Panc1 (cell line): ENCODE data around the gene SCG3. TPM values are rescaled to one million over a fixed set of nuclear protein-coding genes. Genes with fewer than 3 reads are reported as not detected.
A peak's percentile ranks its signal among the peaks of the same experiment; 100 is the strongest.

Experiments
- ATAC-seq: fragments of 200-7000 bp; cut with Tn5 transposase; 2 replicates; pipeline ENCODE4 v1.9.1; 2020; ENCODE audit warnings: mild to moderate bottlenecking, moderate library complexity
- Bru-seq: library from RNA; stranded (reverse); fragments of 400-500 nt; gene quantifications from one replicate; lab custom pipeline; 2021; lab: Mats Ljungman, UMichigan
- BruChase-seq, 2 experiments: library from RNA; stranded (reverse); fragments of 400-500 nt; gene quantifications; one replicate each; lab custom pipeline; 2021; lab: Mats Ljungman, UMichigan
- BruUV-seq: library from RNA; stranded (reverse); fragments of 400-500 nt; replicated peaks from 2 replicates; lab custom pipeline; 2021; lab: Mats Ljungman, UMichigan
- CTCF ChIA-PET: fragments of 300-600 bp; sonication (Branson Sonifier 250); formaldehyde crosslinking; loops from one replicate; lab custom pipeline; 2022; ENCODE audit warnings: antibody characterized with exemption; lab: Charles Lee
- POLR2A ChIA-PET: fragments of 300-600 bp; sonication (Branson Sonifier 250); formaldehyde crosslinking; loops from one replicate; lab custom pipeline; 2022; ENCODE audit warnings: antibody characterized with exemption; lab: Charles Lee
- DNase-seq: peaks from one replicate; pipeline ENCODE4 v3.0.0-alpha.2; 2010; ENCODE audit warnings: low read depth, low spot score
- H3K27ac ChIP-seq: 2 replicates; pipeline ENCODE4 v1.5.1; 2011; ENCODE audit warnings: mild to moderate bottlenecking, low read length, inconsistent platforms
- H3K27me3 ChIP-seq: fragments of 200-500 bp; sonication (Bioruptor generic); 2 replicates; pipeline ENCODE4 v1.6.0; 2014; ENCODE audit warnings: low read length, inconsistent platforms; ENCODE audit not compliant: control insufficient read depth, insufficient read depth
- H3K36me3 ChIP-seq: fragments of 200-500 bp; sonication (Bioruptor generic); 2 replicates; pipeline ENCODE4 v1.5.1; 2014; ENCODE audit warnings: inconsistent platforms, mild to moderate bottlenecking, low read length, moderate library complexity; ENCODE audit not compliant: control insufficient read depth, insufficient read depth
- H3K4me1 ChIP-seq: 2 replicates; pipeline ENCODE4 v1.5.1; 2011; ENCODE audit warnings: inconsistent platforms, mild to moderate bottlenecking, low read length, moderate library complexity; ENCODE audit not compliant: control insufficient read depth, insufficient read depth
- H3K4me3 ChIP-seq, 2 experiments: 2 replicates each; pipeline ENCODE4 v1.5.1; 2011 to 2012; ENCODE audit warnings: low read depth in 2 of 2, low read length in 2 of 2, mild to moderate bottlenecking in 2 of 2, inconsistent platforms in 1 of 2, moderate library complexity in 1 of 2
- H3K9me3 ChIP-seq: fragments of 200-500 bp; sonication (Bioruptor generic); 2 replicates; pipeline ENCODE4 v1.5.1; 2014; ENCODE audit warnings: low read depth, mild to moderate bottlenecking, inconsistent platforms, low read length, moderate library complexity; ENCODE audit not compliant: control insufficient read depth, insufficient read depth
- POLR2AphosphoS5 ChIP-seq: IDR thresholded peaks from 2 replicates; pipeline ENCODE4 v1.6.1; 2012; ENCODE audit warnings: mild to moderate bottlenecking, low read depth, low read length, moderate library complexity
- SIN3A ChIP-seq: IDR thresholded peaks from 2 replicates; pipeline ENCODE4 v1.6.1; 2012; ENCODE audit warnings: low read depth, mild to moderate bottlenecking, low read length, moderate library complexity, borderline replicate concordance; ENCODE audit not compliant: insufficient read depth
- TCF7L2 ChIP-seq: IDR thresholded peaks from 2 replicates; pipeline ENCODE4 v1.6.1; 2011; ENCODE audit warnings: mild to moderate bottlenecking, low read depth, low read length, inconsistent platforms
- in situ Hi-C: cut with HindIII; loops from 2 replicates; pipeline ENCODE4 v1.10.0; 2016; ENCODE audit warnings: low sequenced_read_pairs, low pct_unique_long_range_greater_than_20kb
- intact Hi-C: fragments of 100-400 bp; cut with micrococcal nuclease; formaldehyde crosslinking; loops from one replicate; pipeline ENCODE4 v1.10.0; 2022; ENCODE audit not compliant: unreplicated experiment
- long read RNA-seq: library from polyadenylated mRNA; unstranded; transcript quantifications from one replicate; pipeline ENCODE4 v2.0.0, GENCODE V29; 2021; ENCODE audit not compliant: unreplicated experiment
- polyA plus RNA-seq: library from polyadenylated mRNA; unstranded; fragments of >200 nt; gene quantifications from one replicate; pipeline ENCODE4 v1.2.1, GENCODE V29; 2012; ENCODE audit warnings: missing spikeins; ENCODE audit not compliant: insufficient read length
- total RNA-seq: library from RNA; stranded (reverse); gene quantifications from one replicate; pipeline ENCODE4 v1.2.1, GENCODE V29; 2021; ENCODE audit not compliant: unreplicated experiment
- TF ChIP-seq, protein P1 (sequence below): fragments of 450-650 bp; IDR thresholded peaks from 2 replicates; pipeline ENCODE4 v1.5.1; 2017; ENCODE audit warnings: mild to moderate bottlenecking
- TF ChIP-seq, protein P2 (sequence below), 2 experiments: IDR thresholded peaks; 2 replicates each; pipeline ENCODE4 v1.6.1; 2011 to 2012; ENCODE audit warnings: low read depth in 2 of 2, control low read depth in 1 of 2, low read length in 1 of 2, mild to moderate bottlenecking in 1 of 2, moderate library complexity in 1 of 2; ENCODE audit not compliant: insufficient read depth in 1 of 2

The SCG3 gene
- total RNA-seq (0.62 TPM), Bru-seq, nascent RNA (percentile 12 among the genes with signal in this experiment), BruChase-seq, experiment 1, labeled RNA remaining after a 2-hour chase (percentile 13 among the genes with signal in this experiment), BruChase-seq, experiment 2, labeled RNA remaining after a 6-hour chase (percentile 15 among the genes with signal in this experiment)
- 0.38 TPM for polyA plus RNA-seq
- long read RNA-seq, partial matches to known transcripts, result 0 of 1 reads
- long read RNA-seq, other reads (novel, unspliced or antisense), result 1 of 1 reads

- H3K27ac ChIP-seq, result no peak within 1 kb of the TSS
- peak; percentile 92 for ATAC-seq
- H3K36me3 ChIP-seq, result no peaks in the 10 kb centered on the region; the same call in 1 of the 2 replicates
- POLR2A ChIA-PET, result interaction anchor here (0.6 kb wide), 1 partner anchor 885 kb away, joined by 4 read pairs; no protein-coding TSS in a partner anchor
- no peaks in the 10 kb centered on the region for H3K9me3 ChIP-seq
- intact Hi-C loops (no loop called here), in situ Hi-C loops (no loop called here)
- no TSS peak for BruUV-seq
- DNase-seq, result no peak
- TF ChIP-seq, protein P1, sequence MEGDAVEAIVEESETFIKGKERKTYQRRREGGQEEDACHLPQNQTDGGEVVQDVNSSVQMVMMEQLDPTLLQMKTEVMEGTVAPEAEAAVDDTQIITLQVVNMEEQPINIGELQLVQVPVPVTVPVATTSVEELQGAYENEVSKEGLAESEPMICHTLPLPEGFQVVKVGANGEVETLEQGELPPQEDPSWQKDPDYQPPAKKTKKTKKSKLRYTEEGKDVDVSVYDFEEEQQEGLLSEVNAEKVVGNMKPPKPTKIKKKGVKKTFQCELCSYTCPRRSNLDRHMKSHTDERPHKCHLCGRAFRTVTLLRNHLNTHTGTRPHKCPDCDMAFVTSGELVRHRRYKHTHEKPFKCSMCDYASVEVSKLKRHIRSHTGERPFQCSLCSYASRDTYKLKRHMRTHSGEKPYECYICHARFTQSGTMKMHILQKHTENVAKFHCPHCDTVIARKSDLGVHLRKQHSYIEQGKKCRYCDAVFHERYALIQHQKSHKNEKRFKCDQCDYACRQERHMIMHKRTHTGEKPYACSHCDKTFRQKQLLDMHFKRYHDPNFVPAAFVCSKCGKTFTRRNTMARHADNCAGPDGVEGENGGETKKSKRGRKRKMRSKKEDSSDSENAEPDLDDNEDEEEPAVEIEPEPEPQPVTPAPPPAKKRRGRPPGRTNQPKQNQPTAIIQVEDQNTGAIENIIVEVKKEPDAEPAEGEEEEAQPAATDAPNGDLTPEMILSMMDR, result no peak
- 0 out of 2 replicates have a peak, but pooled peaks have one; percentile 42 for TF ChIP-seq SIN3A
- TF ChIP-seq TCF7L2, result no peak
- no peak for TF ChIP-seq POLR2AphosphoS5
- TF ChIP-seq, protein P2, sequence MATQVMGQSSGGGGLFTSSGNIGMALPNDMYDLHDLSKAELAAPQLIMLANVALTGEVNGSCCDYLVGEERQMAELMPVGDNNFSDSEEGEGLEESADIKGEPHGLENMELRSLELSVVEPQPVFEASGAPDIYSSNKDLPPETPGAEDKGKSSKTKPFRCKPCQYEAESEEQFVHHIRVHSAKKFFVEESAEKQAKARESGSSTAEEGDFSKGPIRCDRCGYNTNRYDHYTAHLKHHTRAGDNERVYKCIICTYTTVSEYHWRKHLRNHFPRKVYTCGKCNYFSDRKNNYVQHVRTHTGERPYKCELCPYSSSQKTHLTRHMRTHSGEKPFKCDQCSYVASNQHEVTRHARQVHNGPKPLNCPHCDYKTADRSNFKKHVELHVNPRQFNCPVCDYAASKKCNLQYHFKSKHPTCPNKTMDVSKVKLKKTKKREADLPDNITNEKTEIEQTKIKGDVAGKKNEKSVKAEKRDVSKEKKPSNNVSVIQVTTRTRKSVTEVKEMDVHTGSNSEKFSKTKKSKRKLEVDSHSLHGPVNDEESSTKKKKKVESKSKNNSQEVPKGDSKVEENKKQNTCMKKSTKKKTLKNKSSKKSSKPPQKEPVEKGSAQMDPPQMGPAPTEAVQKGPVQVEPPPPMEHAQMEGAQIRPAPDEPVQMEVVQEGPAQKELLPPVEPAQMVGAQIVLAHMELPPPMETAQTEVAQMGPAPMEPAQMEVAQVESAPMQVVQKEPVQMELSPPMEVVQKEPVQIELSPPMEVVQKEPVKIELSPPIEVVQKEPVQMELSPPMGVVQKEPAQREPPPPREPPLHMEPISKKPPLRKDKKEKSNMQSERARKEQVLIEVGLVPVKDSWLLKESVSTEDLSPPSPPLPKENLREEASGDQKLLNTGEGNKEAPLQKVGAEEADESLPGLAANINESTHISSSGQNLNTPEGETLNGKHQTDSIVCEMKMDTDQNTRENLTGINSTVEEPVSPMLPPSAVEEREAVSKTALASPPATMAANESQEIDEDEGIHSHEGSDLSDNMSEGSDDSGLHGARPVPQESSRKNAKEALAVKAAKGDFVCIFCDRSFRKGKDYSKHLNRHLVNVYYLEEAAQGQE (IDR thresholded peaks at IDR 0.05; ENCODE audit: insufficient read depth in 1 of 2, low read depth in 2 of 2, low read length in 1 of 2), result peak; percentile 97 to 99
- CTCF ChIA-PET, result no interaction called here
- peaks cover 55% of the 10 kb centered on the region for H3K27me3 ChIP-seq
- peak within 1 kb of the TSS; percentile 16 to 30 for H3K4me3 ChIP-seq
- H3K4me1 ChIP-seq, result no peaks in the 10 kb centered on the region
These were observed at the start of gene SCG3 for GRCh38 chr15:51681303-51681963. Gene SCG3 (plus strand): TSS chr15:51681503. CDS start chr15:51681756, 253 bp downstream.

DNA sequence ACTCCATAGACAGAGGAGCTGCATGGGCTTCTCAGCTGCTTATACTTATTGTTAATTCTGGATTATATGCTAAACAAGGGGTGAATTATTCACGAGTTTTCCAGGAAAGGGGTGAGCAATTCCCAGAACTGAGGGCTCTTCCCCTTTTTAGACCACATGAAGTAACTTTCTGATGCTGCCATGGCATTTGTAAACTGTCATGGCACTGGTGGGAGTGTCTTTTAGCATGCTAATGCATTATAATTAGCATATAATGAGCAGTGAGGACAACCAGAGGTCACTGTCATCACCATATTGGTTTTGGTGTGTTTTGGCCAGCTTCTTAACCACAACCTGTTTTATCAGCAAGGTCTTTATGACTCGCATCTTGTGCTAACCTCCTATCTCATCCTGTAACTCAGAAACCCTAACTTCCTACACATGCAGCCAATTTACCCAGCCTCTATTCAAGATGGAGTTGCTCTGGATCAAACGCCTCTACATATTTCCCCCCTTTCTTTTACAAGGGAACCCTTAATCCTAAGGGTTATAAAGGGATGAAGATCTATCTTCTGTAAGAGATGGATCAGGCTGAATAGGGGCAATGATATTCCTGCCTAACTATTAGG is 46.6 kb upstream of the SCG3 start:
- Histone ChIP-seq H3K36me3 (no peaks in the 10 kb centered on the region), H3K27me3 (no peaks in the 10 kb centered on the region; the same call in 1 of the 2 replicates), H3K9me3 (no peaks in the 10 kb centered on the region), H3K4me3 (no peak overlapping the region), H3K27ac (no peak overlapping the region), H3K4me1 (no peaks in the 10 kb centered on the region)
- CTCF ChIA-PET, result no interaction called here
- in situ Hi-C loops (no loop called here), intact Hi-C loops (no loop called here)
- no peak for TF ChIP-seq POLR2AphosphoS5
- ATAC-seq (no peak), DNase-seq (no peak)
- no TSS peak for BruUV-seq
- POLR2A ChIA-PET, result no interaction called here
